GM10248 (cell line): ENCODE measurements around the gene LRRTM1.

Experiments
- CTCF ChIA-PET: fragments of 300-600 bp; sonication (Branson Sonifier 250); formaldehyde crosslinking; extraction: SDS; loops from one replicate; lab custom pipeline; 2021; ENCODE audit warnings: antibody characterized with exemption; lab: Yijun Ruan, JAX
- POLR2A ChIA-PET: fragments of 350-650 bp; sonication (Branson Sonifier 250); formaldehyde crosslinking; extraction: SDS; loops from one replicate; lab custom pipeline; 2020; ENCODE audit warnings: antibody characterized with exemption; lab: Yijun Ruan, JAX
- DNase-seq: peaks from one replicate; pipeline ENCODE4 v3.0.0; 2012; ENCODE audit errors: extremely low spot score
- CTCF ChIP-seq: IDR thresholded peaks from 2 replicates; pipeline ENCODE4 v1.5.1; 2012; ENCODE audit warnings: mild to moderate bottlenecking, low read depth; ENCODE audit errors: extremely low read depth, missing control alignments, control extremely low read depth

LRRTM1 gene

GRCh38 chr2:80281049-80281448 is 23.5 kb downstream of the LRRTM1 start:
- DNase-seq, result no peak
- TF ChIP-seq CTCF, result no peak
- ChIA-PET POLR2A (no interaction called here), CTCF (no interaction called here)

GRCh38 chr2:80280598-80280997 is 24.0 kb downstream of the LRRTM1 start:
- ChIA-PET CTCF (no interaction called here), POLR2A (no interaction called here)
- TF ChIP-seq CTCF, result no peak
- no peak for DNase-seq

GRCh38 chr2:80269806-80270205 is 34.7 kb downstream of the LRRTM1 start:
- CTCF ChIA-PET, result interaction anchor here (1.0 kb wide), 1 partner anchor 9 kb away, joined by 3 read pairs; no protein-coding TSS in a partner anchor
- POLR2A ChIA-PET, result no interaction called here
- no peak for TF ChIP-seq CTCF
- DNase-seq, result no peak

GRCh38 chr2:80266231-80266630 is 38.3 kb downstream of the LRRTM1 start:
- no peak for DNase-seq
- ChIA-PET CTCF (no interaction called here), POLR2A (no interaction called here)
- TF ChIP-seq CTCF, result no peak

- ChIA-PET POLR2A (no interaction called here), CTCF (interaction anchor here (1.1 kb wide), 1 partner anchor 14 kb away, joined by 5 read pairs; no protein-coding TSS in a partner anchor)
- no peak for TF ChIP-seq CTCF
- no peak for DNase-seq
Measured at GRCh38 chr2:80259292-80259691, 45.3 kb downstream of the LRRTM1 start.

GRCh38 chr2:80258793-80259192 is 45.8 kb downstream of the LRRTM1 start:
- ChIA-PET POLR2A (no interaction called here), CTCF (no interaction called here)
- DNase-seq, result no peak
- no peak for TF ChIP-seq CTCF
